HepG2 (cell line): Measurements from ENCODE around the gene TCTA. TPM values are rescaled to one million over a fixed set of nuclear protein-coding genes. Genes with fewer than 3 reads are reported as not detected.

Experiments
- ATAC-seq: fragments of 200-7000 bp; cut with Tn5 transposase; 3 replicates; pipeline ENCODE4 v1.9.1; 2020; ENCODE audit warnings: mild to moderate bottlenecking, moderate library complexity
- BruUV-seq: library from RNA; stranded (reverse); fragments of 400-500 nt; replicated peaks from 2 replicates; lab custom pipeline; 2021; lab: Mats Ljungman, UMichigan
- CTCF ChIA-PET: fragments of 300-600 bp; formaldehyde crosslinking; extraction: SDS; loops from one replicate; lab custom pipeline; 2021; ENCODE audit warnings: low total read pairs, inconsistent platforms, low intra/inter-chr PET ratio; lab: Yijun Ruan, JAX
- POLR2A ChIA-PET: fragments of 350-600 bp; sonication (Branson Sonifier 250); formaldehyde crosslinking; loops from one replicate; lab custom pipeline; 2020; ENCODE audit warnings: antibody characterized with exemption, inconsistent platforms; lab: Yijun Ruan, JAX
- DNase-seq: peaks from one replicate; pipeline ENCODE4 v3.0.0-alpha.2; 2015; ENCODE audit warnings: low spot score
- FAIRE-seq: peaks from 3 replicates; lab custom pipeline; 2011; peaks lifted over from hg19 to GRCh38; lab: Jason Lieb, UNC
- H2AFZ ChIP-seq: one replicate; pipeline ENCODE4 v1.6.1; 2011; ENCODE audit warnings: low read length, inconsistent platforms
- H3K27ac ChIP-seq: fragments of 300-600 bp; 3 replicates; pipeline ENCODE4 v1.8.0; 2011; ENCODE audit warnings: mixed run types, mild to moderate bottlenecking, mixed read lengths, low read length, inconsistent platforms; ENCODE audit not compliant: insufficient read depth; ENCODE audit errors: extremely low read length
- H3K27me3 ChIP-seq, 2 experiments: fragments of 200-600 bp in 1 of 2; 2 replicates in 1 of 2; 3 replicates in 1 of 2; pipeline versions ENCODE4 v1.6.0 to v1.8.0; 2011; ENCODE audit warnings: low read length in 2 of 2, mild to moderate bottlenecking in 2 of 2, moderate library complexity in 2 of 2, inconsistent platforms in 1 of 2; ENCODE audit not compliant: insufficient read depth in 2 of 2, control insufficient read depth in 1 of 2
- H3K36me3 ChIP-seq, 2 experiments: fragments of 200-600 bp in 1 of 2; replicated peaks in 1 of 2; 2 replicates in 1 of 2; 3 replicates in 1 of 2; pipeline versions ENCODE4 v1.5.1 to v1.8.0; 2011; ENCODE audit warnings: low read length in 2 of 2, inconsistent platforms in 1 of 2; ENCODE audit not compliant: insufficient read depth in 2 of 2, control insufficient read depth in 1 of 2
- H3K4me1 ChIP-seq: 2 replicates; pipeline ENCODE4 v1.5.1; 2012; ENCODE audit warnings: low read length, inconsistent platforms; ENCODE audit not compliant: insufficient read depth
- H3K4me2 ChIP-seq: 2 replicates; pipeline ENCODE4 v1.6.0; 2011; ENCODE audit warnings: low read depth, low read length, inconsistent platforms
- H3K4me3 ChIP-seq, 3 experiments: fragments of 200-600 bp in 1 of 3; sonication (generic), shearing (Covaris generic) in 1 of 3; replicated peaks in 1 of 3; 2 replicates each; pipeline ENCODE4 v1.5.1; 2011 to 2016; ENCODE audit warnings: low read length in 3 of 3, inconsistent platforms in 2 of 3, low read depth in 2 of 3, mild to moderate bottlenecking in 2 of 3, control low read depth in 1 of 3, mixed read lengths in 1 of 3; ENCODE audit not compliant: insufficient read depth in 1 of 3
- H3K79me2 ChIP-seq: one replicate; pipeline ENCODE4 v1.6.1; 2011; ENCODE audit warnings: low read length, inconsistent platforms; ENCODE audit not compliant: insufficient read depth
- H3K9ac ChIP-seq: 2 replicates; pipeline ENCODE4 v1.6.0; 2011; ENCODE audit warnings: mild to moderate bottlenecking, low read depth, low read length, inconsistent platforms; ENCODE audit not compliant: insufficient read depth
- H3K9me3 ChIP-seq: 2 replicates; pipeline ENCODE4 v1.5.1; 2012; ENCODE audit warnings: mild to moderate bottlenecking, low read length
- H4K20me1 ChIP-seq: 2 replicates; pipeline ENCODE4 v1.6.0; 2011; ENCODE audit warnings: inconsistent platforms, mild to moderate bottlenecking, low read length, moderate library complexity; ENCODE audit not compliant: insufficient read depth
- BRD4 ChIP-seq: sonication (generic); formaldehyde crosslinking; IDR thresholded peaks from 2 replicates; pipeline ENCODE4 v1.4.0; 2020; ENCODE audit warnings: missing genetic modification reagents
- FOXK1 ChIP-seq: sonication (generic); formaldehyde crosslinking; IDR thresholded peaks from 2 replicates; pipeline ENCODE4 v1.4.0; 2020; ENCODE audit warnings: low read depth, missing genetic modification reagents, borderline replicate concordance
- KDM4B ChIP-seq: sonication (generic); formaldehyde crosslinking; IDR thresholded peaks from 2 replicates; pipeline ENCODE4 v1.4.0; 2020; ENCODE audit warnings: missing genetic modification reagents
- PLRG1 ChIP-seq: fragments of 450-650 bp; conservative IDR thresholded peaks from 2 replicates; pipeline ENCODE4 v1.6.1; 2016
- SETDB1 ChIP-seq: sonication (generic); formaldehyde crosslinking; IDR thresholded peaks from 2 replicates; pipeline ENCODE4 v1.5.1; 2020; ENCODE audit warnings: missing genetic modification reagents, mild to moderate bottlenecking, borderline replicate concordance
- WGBS: methylation state at CpG from one replicate; pipeline ENCODE4 v1.1.6; 2017; ENCODE audit warnings: low lambda C conversion rate; 5-methylcytosine and 5-hydroxymethylcytosine counted together
- in situ Hi-C: cut with HindIII; loops from 2 replicates; pipeline ENCODE4 v1.10.0; 2017; ENCODE audit warnings: low pct_unique_long_range_greater_than_20kb; ENCODE audit not compliant: extremely low pct_ligation_motif_present
- intact Hi-C: fragments of 100-400 bp; cut with micrococcal nuclease; formaldehyde crosslinking; loops from one replicate; pipeline ENCODE4 v1.10.0; 2022; ENCODE audit not compliant: unreplicated experiment
- polyA plus RNA-seq, 8 experiments: library from polyadenylated mRNA; depleted of rRNA in 3 of 8; stranded (reverse) in 7 of 8; unstranded in 1 of 8; fragments of >200 nt; fragmentation: Illumina TruSeq in 4 of 8; extraction: Trizol in 4 of 8; gene quantifications; 2 replicates each; pipeline versions ENCODE4 v1.2.1 to v1.2.3, GENCODE V29; 2011 to 2016; ENCODE audit warnings: low read depth in 4 of 8, missing spikeins in 1 of 8, mixed read lengths in 1 of 8; ENCODE audit not compliant: insufficient read depth in 1 of 8
- total RNA-seq, 5 experiments: library from RNA; depleted of rRNA; stranded (reverse); fragments of >200 nt; fragmentation: Illumina TruSeq; extraction: Trizol; gene quantifications; 2 replicates each; pipeline ENCODE4 v1.2.3, GENCODE V29; 2016; ENCODE audit warnings: low read depth in 1 of 5
- TF ChIP-seq, protein P1 (sequence below): IDR thresholded peaks from 2 replicates; pipeline ENCODE4 v1.6.1; 2016; ENCODE audit warnings: low read depth
- TF ChIP-seq, protein P2 (sequence below): sonication (generic); formaldehyde crosslinking; IDR thresholded peaks from 2 replicates; pipeline ENCODE4 v1.8.1; 2023; ENCODE audit warnings: missing genetic modification reagents, mild to moderate bottlenecking, borderline replicate concordance

The TCTA gene
- total and polyA plus RNA-seq, 2 of the 13 experiments (the other 11 are each of a cell fraction or from before 2014, with no cell fraction given), result 8.3 to 13.2 TPM

GRCh38 chr3:49416867-49417266, 4.6 kb downstream of the TCTA start:
- CTCF ChIA-PET, result interaction anchor here (1.9 kb wide), 1 partner anchor 32 kb away, joined by 15 read pairs; no protein-coding TSS in a partner anchor
- Histone ChIP-seq H3K9me3 (no peaks in the 10 kb centered on the region), H3K27ac (no peak overlapping the region), H3K4me2 (no peak overlapping the region), H3K4me1 (peaks cover 55% of the 10 kb centered on the region), H3K9ac (no peak overlapping the region), H3K36me3 (peaks cover 0 to 6% of the 10 kb centered on the region in 2 experiments; a peak in 3 of 5 replicates), H3K79me2 (peaks cover 18% of the 10 kb centered on the region), H3K27me3 (no peaks in the 10 kb centered on the region; a peak in 1 of 5 replicates), H2AFZ (no peak overlapping the region), H4K20me1 (no peaks in the 10 kb centered on the region), H3K4me3 (no peak overlapping the region)
- WGBS, result 94% methylated on average over 2 of the region's 2 CpGs
- in situ Hi-C loops (no loop called here), intact Hi-C loops (no loop called here)
- DNase-seq, result no peak
- POLR2A ChIA-PET, result interaction anchor here (2.0 to 3.9 kb wide), 2 partner anchors 12 to 77 kb away, joined by 7 to 13 read pairs; partner anchors contain the start of genes NICN1 and USP4
- no TSS peak for BruUV-seq
- no peak for FAIRE-seq
- TF ChIP-seq BRD4 (CRISPR knock-in tag), result no peak
- TF ChIP-seq, protein P1, sequence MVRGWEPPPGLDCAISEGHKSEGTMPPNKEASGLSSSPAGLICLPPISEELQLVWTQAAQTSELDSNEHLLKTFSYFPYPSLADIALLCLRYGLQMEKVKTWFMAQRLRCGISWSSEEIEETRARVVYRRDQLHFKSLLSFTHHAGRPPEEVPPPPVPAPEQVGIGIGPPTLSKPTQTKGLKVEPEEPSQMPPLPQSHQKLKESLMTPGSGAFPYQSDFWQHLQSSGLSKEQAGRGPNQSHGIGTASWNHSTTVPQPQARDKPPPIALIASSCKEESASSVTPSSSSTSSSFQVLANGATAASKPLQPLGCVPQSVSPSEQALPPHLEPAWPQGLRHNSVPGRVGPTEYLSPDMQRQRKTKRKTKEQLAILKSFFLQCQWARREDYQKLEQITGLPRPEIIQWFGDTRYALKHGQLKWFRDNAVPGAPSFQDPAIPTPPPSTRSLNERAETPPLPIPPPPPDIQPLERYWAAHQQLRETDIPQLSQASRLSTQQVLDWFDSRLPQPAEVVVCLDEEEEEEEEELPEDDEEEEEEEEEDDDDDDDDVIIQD (CRISPR knock-in tag), result no peak
- no peak for TF ChIP-seq FOXK1 (CRISPR knock-in tag)
- TF ChIP-seq, protein P2, sequence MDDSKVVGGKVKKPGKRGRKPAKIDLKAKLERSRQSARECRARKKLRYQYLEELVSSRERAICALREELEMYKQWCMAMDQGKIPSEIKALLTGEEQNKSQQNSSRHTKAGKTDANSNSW (CRISPR knock-in tag), result no peak
- no peak for TF ChIP-seq KDM4B (CRISPR knock-in tag)
- TF ChIP-seq SETDB1, result no peak
- no peak for TF ChIP-seq PLRG1
- ATAC-seq, result no peak
